ENCODE measurements around the gene DAPK2.

DNA sequence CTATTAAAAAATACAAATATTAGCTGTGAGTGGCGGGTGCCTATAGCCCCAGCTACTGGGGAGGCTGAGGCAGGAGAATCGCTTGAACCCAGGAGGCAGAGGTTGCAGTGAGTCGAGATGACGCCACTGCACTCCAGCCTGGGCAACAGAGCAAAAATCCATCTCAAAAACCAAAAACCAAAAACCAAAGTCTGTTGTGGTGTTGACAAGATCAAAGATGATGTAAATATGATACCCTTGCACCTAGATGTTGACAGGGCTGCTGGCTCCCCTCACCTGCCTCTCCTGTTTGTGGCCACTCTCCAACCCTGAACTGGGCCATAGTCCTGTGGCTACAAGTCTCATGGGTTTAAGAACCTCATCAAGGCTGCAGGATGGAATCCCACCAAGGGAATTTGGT lies 16.2 kb downstream of the DAPK2 start:
- TF ChIP-seq CTCF (conservative IDR thresholded peaks at IDR 0.05; ENCODE audit: low read depth, low read length) (no peak), EZH2 (IDR thresholded peaks at IDR 0.05; ENCODE audit: low read length, unreplicated experiment) (no peak)
